MCF 10A (cell line): ENCODE data around the gene TUBAL3. TPM values are rescaled to one million over a fixed set of nuclear protein-coding genes. Genes with fewer than 3 reads are reported as not detected.

ENCODE experiments used
- Bru-seq: library from RNA; stranded (reverse); fragments of 400-500 nt; gene quantifications from one replicate; lab custom pipeline; 2021; lab: Mats Ljungman, UMichigan
- BruChase-seq, 2 experiments: library from RNA; stranded (reverse); fragments of 400-500 nt; gene quantifications; one replicate each; lab custom pipeline; 2021; lab: Mats Ljungman, UMichigan
- BruUV-seq: library from RNA; stranded (reverse); fragments of 400-500 nt; replicated peaks from 2 replicates; lab custom pipeline; 2021; lab: Mats Ljungman, UMichigan
- CTCF ChIA-PET: fragments of 300-600 bp; sonication (Branson Sonifier 250); formaldehyde crosslinking; extraction: SDS; loops from one replicate; lab custom pipeline; 2021; ENCODE audit warnings: antibody characterized with exemption, inconsistent platforms; lab: Yijun Ruan, JAX
- POLR2A ChIA-PET: fragments of 300-600, 350-650 bp; sonication (Branson Sonifier 250); formaldehyde crosslinking; extraction: SDS; loops from one replicate; lab custom pipeline; 2020; ENCODE audit warnings: antibody characterized with exemption, inconsistent platforms; lab: Yijun Ruan, JAX
- DNase-seq: peaks from one replicate; pipeline ENCODE4 v3.0.0-alpha.2; 2018; ENCODE audit not compliant: unreplicated experiment
- H3K27ac Mint-ChIP-seq: one replicate; pipeline ENCODE4 v1.8.0; 2022; ENCODE audit warnings: mild to moderate bottlenecking, low read depth, mixed read lengths; ENCODE audit not compliant: unreplicated experiment
- H3K27me3 Mint-ChIP-seq: one replicate; pipeline ENCODE4 v1.8.0; 2022; ENCODE audit warnings: mixed read lengths; ENCODE audit not compliant: insufficient read depth, unreplicated experiment
- H3K36me3 Mint-ChIP-seq: one replicate; pipeline ENCODE4 v1.8.0; 2022; ENCODE audit warnings: mild to moderate bottlenecking, moderate library complexity, mixed read lengths; ENCODE audit not compliant: insufficient read depth, unreplicated experiment
- H3K4me1 Mint-ChIP-seq: one replicate; pipeline ENCODE4 v1.8.0; 2022; ENCODE audit warnings: mixed read lengths; ENCODE audit not compliant: insufficient read depth, unreplicated experiment
- H3K4me3 Mint-ChIP-seq: one replicate; pipeline ENCODE4 v1.8.0; 2022; ENCODE audit warnings: mild to moderate bottlenecking, moderate library complexity, mixed read lengths; ENCODE audit not compliant: unreplicated experiment
- H3K9me3 Mint-ChIP-seq: one replicate; pipeline ENCODE4 v1.8.0; 2022; ENCODE audit warnings: mixed read lengths; ENCODE audit not compliant: unreplicated experiment
- CTCF ChIP-seq: fragments of 200-600 bp; IDR thresholded peaks from one replicate; pipeline ENCODE4 v1.8.0; 2022; ENCODE audit warnings: antibody characterized with exemption, mild to moderate bottlenecking; ENCODE audit not compliant: unreplicated experiment
- intact Hi-C: fragments of 100-400 bp; cut with micrococcal nuclease; formaldehyde crosslinking; loops from 2 replicates; pipeline ENCODE4 v1.14.1; 2022
- long read RNA-seq: library from polyadenylated mRNA; stranded (forward); transcript quantifications from one replicate; pipeline ENCODE4 v2.0.0, GENCODE V29; 2022
- total RNA-seq: library from RNA; stranded (reverse); gene quantifications from 2 replicates; pipeline ENCODE4 v1.2.3, GENCODE V29; 2022

The TUBAL3 gene
- total RNA-seq (0.22 and 0.44 TPM in 2 replicates), Bru-seq, nascent RNA (percentile 35 among the genes with signal in this experiment), BruChase-seq, experiment 1, labeled RNA remaining after a 6-hour chase (percentile 13 among the genes with signal in this experiment), BruChase-seq, experiment 2, labeled RNA remaining after a 2-hour chase (percentile 20 among the genes with signal in this experiment)
- long read RNA-seq, partial matches to known transcripts, result 0 of 1 reads
- long read RNA-seq, other reads (novel, unspliced or antisense), result 1 of 1 reads

- Mint-ChIP-seq H3K36me3 (no peaks in the 10 kb centered on the region), H3K27ac (no peak within 1 kb of the TSS), H3K4me1 (peaks cover 5% of the 10 kb centered on the region), H3K27me3 (no peaks in the 10 kb centered on the region), H3K9me3 (no peaks in the 10 kb centered on the region), H3K4me3 (no peak within 1 kb of the TSS)
- BruUV-seq, result TSS peak; percentile 76
- DNase-seq, result peak; percentile 31
- ChIA-PET CTCF (interaction anchor here (0.7 to 1.0 kb wide), 3 partner anchors 21 to 554 kb away, joined by 3 to 5 read pairs (median 3); no protein-coding TSS in a partner anchor), POLR2A (interaction anchor here (0.6 kb wide), 2 partner anchors 42 to 322 kb away, joined by 3 read pairs; no protein-coding TSS in a partner anchor)
- intact Hi-C loops, result no loop called here
- no peak for TF ChIP-seq CTCF
Measured at GRCh38 chr10:5404208-5405041, at the start of gene TUBAL3. TUBAL3 (minus strand) TSS chr10:5404828; CDS start chr10:5404792, 36 bp downstream.

GRCh38 chr10:5453749-5454489 lies 49.3 kb upstream of the TUBAL3 start:
- H3K9me3 Mint-ChIP-seq, result no peaks in the 10 kb centered on the region
- H3K27ac Mint-ChIP-seq, result no peak overlapping the region
- POLR2A ChIA-PET, result interaction anchor here (0.8 to 1.7 kb wide), 6 partner anchors 12 to 436 kb away, joined by 3 to 8 read pairs (median 4); partner anchors contain the start of genes ANKRD16 and FBH1
- no peaks in the 10 kb centered on the region for H3K27me3 Mint-ChIP-seq
- peaks cover 80% of the 10 kb centered on the region for H3K36me3 Mint-ChIP-seq
- no peak overlapping the region for H3K4me3 Mint-ChIP-seq
- H3K4me1 Mint-ChIP-seq, result peaks cover 21% of the 10 kb centered on the region
- no TSS peak for BruUV-seq
- no peak for TF ChIP-seq CTCF
- DNase-seq, result no peak
- CTCF ChIA-PET, result interaction anchor here (1.2 to 3.2 kb wide), 3 partner anchors 11 to 177 kb away, joined by 3 to 23 read pairs (median 4); no protein-coding TSS in a partner anchor
- intact Hi-C loops, result no loop called here

- H3K36me3 Mint-ChIP-seq, result peaks cover 51% of the 10 kb centered on the region
- CTCF ChIA-PET, result interaction anchor here (0.7 to 1.7 kb wide), 3 partner anchors 163 to 437 kb away, joined by 3 to 4 read pairs (median 4); no protein-coding TSS in a partner anchor
- intact Hi-C loops, result no loop called here
- BruUV-seq, result no TSS peak
- peak overlapping the region; percentile 81 for H3K4me3 Mint-ChIP-seq
- peaks cover 18% of the 10 kb centered on the region for H3K4me1 Mint-ChIP-seq
- H3K27me3 Mint-ChIP-seq, result no peaks in the 10 kb centered on the region
- POLR2A ChIA-PET, result interaction anchor here (0.7 to 2.8 kb wide), 13 partner anchors 13 to 214 kb away, joined by 3 to 9 read pairs (median 4); no protein-coding TSS in a partner anchor
- DNase-seq, result no peak
- TF ChIP-seq CTCF, result no peak
- peak overlapping the region; percentile 63 for H3K27ac Mint-ChIP-seq
- no peaks in the 10 kb centered on the region for H3K9me3 Mint-ChIP-seq
Measured at GRCh38 chr10:5450605-5451384, 46.2 kb upstream of the TUBAL3 start.
